Vagina (tissue), 2 donors: ENCODE results near the gene ADGRG7. TPM values are rescaled to one million over a fixed set of nuclear protein-coding genes. Genes with fewer than 3 reads are reported as not detected.
"Not testable (repeated sequence)": the region's sequence is repeated elsewhere in the genome, so short reads cannot be mapped to it uniquely, and the experiment has no call there.

Experiments
- DNase-seq, 2 donors: peaks; one replicate each; pipeline ENCODE4 v3.0.0-alpha.2; 2017; ENCODE audit errors: extremely low spot score in 2 of 2
- H3K27ac ChIP-seq: fragments of 200-600 bp; sonication (generic); one replicate; pipeline ENCODE4 v1.5.1; 2019
- H3K27me3 ChIP-seq: fragments of 200-600 bp; sonication (generic); one replicate; pipeline ENCODE4 v1.5.1; 2019
- H3K36me3 ChIP-seq, 2 donors: fragments of 200-600 bp; sonication (generic); one replicate each; pipeline ENCODE4 v1.5.1; 2017 to 2019
- H3K4me1 ChIP-seq: fragments of 200-600 bp; sonication (generic); one replicate; pipeline ENCODE4 v1.5.1; 2019
- H3K4me3 ChIP-seq, 2 donors: fragments of 200-600 bp; sonication (generic); 1 replicate in 1 of 2; 2 replicates in 1 of 2; pipeline ENCODE4 v1.5.1; 2016 to 2019
- H3K9me3 ChIP-seq: fragments of 200-600 bp; sonication (generic); one replicate; pipeline ENCODE4 v1.5.1; 2019
- POLR2A ChIP-seq, 2 donors: fragments of 450-650 bp; IDR thresholded peaks; one replicate each; pipeline ENCODE4 v1.6.1; 2017; ENCODE audit warnings: antibody characterized with exemption in 2 of 2, mild to moderate bottlenecking in 2 of 2, moderate library complexity in 2 of 2
- POLR2AphosphoS5 ChIP-seq, 2 donors: sonication (generic); formaldehyde crosslinking; IDR thresholded peaks; one replicate each; pipeline ENCODE4 v1.9.0; 2017; ENCODE audit warnings: antibody characterized with exemption in 2 of 2, mild to moderate bottlenecking in 2 of 2, low read depth in 1 of 2; ENCODE audit not compliant: insufficient read depth in 1 of 2
- intact Hi-C: fragments of 100-400 bp; cut with DNase I; formaldehyde crosslinking; loops from one replicate; pipeline ENCODE4 v1.15.1; 2023
- total RNA-seq: library from RNA; depleted of rRNA; stranded (reverse); fragments of >200 nt; gene quantifications from one replicate; pipeline ENCODE4 v1.2.3, GENCODE V29; 2016
- TF ChIP-seq, protein P1 (sequence below), 3 experiments: fragments of 450-650 bp in 2 of 3; fragments of 200-600 bp in 1 of 3; sonication (generic) in 1 of 3; IDR thresholded peaks; one replicate each; pipeline ENCODE4 v1.5.1; 2017 to 2019; ENCODE audit warnings: antibody characterized with exemption in 3 of 3, mild to moderate bottlenecking in 2 of 3, moderate library complexity in 2 of 3

Gene ADGRG7
- total RNA-seq, 1 donor from 2014 or later, result not detected

DNA sequence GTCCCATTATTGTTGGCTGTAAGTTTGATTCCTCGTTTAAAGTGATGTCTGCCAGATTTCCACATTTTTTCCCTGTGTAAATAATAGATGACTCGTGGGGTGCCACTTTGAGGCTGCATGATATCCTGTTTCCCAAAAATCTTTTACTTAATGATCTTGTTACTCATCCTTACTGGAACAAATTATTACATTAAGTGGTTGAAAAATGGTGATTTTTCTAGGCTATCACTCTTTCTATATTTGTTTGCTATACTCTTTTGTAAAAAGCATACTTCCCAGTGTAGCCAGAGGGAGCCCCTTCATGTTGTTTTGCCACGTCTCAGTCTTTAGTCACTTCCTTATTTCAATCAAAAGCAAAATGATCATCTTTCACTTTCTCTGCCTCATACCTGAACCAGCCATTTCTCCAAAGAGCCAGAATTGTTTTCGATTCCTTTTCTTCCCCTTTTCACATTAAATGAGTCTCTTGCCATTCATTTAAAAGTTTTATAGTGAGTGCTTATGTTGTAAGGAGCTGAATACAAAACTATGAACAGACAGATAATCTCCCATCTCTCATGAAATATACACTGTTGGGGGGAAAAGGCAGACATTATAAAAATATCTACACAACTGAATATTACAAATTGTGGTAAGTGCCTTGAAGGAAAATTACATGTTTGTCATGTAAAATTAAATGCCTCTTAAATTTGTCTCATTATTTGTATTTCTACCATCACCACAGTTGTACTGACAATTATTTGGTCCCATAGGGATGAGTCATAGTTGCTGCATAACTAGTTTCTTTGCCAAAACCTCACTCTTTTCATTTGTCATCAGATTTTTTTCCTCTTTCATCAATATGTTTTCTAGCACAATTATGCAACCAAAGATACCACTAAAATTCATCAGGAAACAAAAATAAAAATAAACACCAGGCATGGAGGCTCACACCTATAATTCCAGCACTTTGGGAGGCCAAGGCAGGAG is 41.5 kb downstream of the ADGRG7 start:
- peak in 1 of 2 donors; percentile 31 for TF ChIP-seq POLR2AphosphoS5 (IDR thresholded peaks at IDR 0.05; ENCODE audit: insufficient read depth in 1 of 2, low read depth in 1 of 2)
- no peak for TF ChIP-seq POLR2A (IDR thresholded peaks at IDR 0.05)
- TF ChIP-seq, protein P1, sequence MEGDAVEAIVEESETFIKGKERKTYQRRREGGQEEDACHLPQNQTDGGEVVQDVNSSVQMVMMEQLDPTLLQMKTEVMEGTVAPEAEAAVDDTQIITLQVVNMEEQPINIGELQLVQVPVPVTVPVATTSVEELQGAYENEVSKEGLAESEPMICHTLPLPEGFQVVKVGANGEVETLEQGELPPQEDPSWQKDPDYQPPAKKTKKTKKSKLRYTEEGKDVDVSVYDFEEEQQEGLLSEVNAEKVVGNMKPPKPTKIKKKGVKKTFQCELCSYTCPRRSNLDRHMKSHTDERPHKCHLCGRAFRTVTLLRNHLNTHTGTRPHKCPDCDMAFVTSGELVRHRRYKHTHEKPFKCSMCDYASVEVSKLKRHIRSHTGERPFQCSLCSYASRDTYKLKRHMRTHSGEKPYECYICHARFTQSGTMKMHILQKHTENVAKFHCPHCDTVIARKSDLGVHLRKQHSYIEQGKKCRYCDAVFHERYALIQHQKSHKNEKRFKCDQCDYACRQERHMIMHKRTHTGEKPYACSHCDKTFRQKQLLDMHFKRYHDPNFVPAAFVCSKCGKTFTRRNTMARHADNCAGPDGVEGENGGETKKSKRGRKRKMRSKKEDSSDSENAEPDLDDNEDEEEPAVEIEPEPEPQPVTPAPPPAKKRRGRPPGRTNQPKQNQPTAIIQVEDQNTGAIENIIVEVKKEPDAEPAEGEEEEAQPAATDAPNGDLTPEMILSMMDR (IDR thresholded peaks at IDR 0.05), result no peak
- intact Hi-C loops, result no loop called here
- H3K27me3 ChIP-seq, result no peaks in the 10 kb centered on the region
- no peak for DNase-seq
- H3K36me3 ChIP-seq, result no peaks in the 10 kb centered on the region
- H3K27ac ChIP-seq, result peak overlapping the region; percentile 43
- no peaks in the 10 kb centered on the region for H3K9me3 ChIP-seq
- no peaks in the 10 kb centered on the region for H3K4me1 ChIP-seq
- peak overlapping the region in 1 of 2 donors; percentile 10 for H3K4me3 ChIP-seq

DNA sequence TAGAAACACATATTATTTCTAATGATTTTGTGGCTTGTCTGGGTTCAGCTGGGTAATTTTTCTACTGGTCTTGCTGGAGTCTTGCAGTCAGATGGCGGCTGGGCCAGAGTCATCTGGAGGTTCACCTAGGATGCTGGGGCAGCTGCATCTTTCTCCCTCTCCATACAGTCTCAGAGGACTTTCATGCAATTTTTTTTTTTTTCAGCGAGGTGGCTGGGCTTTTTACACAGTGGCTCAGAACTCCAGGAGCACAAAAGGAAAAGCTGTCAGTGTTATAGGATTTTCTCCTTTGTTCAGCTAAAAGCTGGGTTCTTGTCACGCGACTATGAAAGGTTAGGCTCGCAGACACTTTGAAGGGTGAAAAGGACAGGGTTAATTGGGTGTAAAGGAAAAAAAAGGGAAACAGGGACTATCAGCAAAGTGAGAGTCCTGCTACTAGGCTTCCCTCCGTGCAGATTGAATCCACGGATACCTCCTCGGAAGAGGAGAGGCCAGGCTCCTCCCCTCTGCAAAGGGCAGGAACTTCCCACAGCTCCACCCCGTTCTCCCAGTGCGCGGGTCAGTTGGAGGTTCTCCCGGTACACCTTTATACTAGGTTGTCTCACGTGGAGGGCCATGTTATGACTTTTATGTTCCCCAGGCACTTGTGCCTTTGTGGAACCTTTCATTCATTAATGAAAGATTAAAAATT is 44.3 kb downstream of the ADGRG7 start:
- H3K27ac ChIP-seq, result no peak overlapping the region
- no peaks in the 10 kb centered on the region for H3K27me3 ChIP-seq
- no peaks in the 10 kb centered on the region for H3K9me3 ChIP-seq
- intact Hi-C loops, result no loop called here
- no peaks in the 10 kb centered on the region for H3K4me1 ChIP-seq
- TF ChIP-seq POLR2AphosphoS5 (IDR thresholded peaks at IDR 0.05; ENCODE audit: insufficient read depth in 1 of 2, low read depth in 1 of 2) (no peak), POLR2A (IDR thresholded peaks at IDR 0.05) (no peak)
- TF ChIP-seq, protein P1 (IDR thresholded peaks at IDR 0.05), result no peak
- no peak overlapping the region for H3K4me3 ChIP-seq
- no peak for DNase-seq
- H3K36me3 ChIP-seq, result no peaks in the 10 kb centered on the region

DNA sequence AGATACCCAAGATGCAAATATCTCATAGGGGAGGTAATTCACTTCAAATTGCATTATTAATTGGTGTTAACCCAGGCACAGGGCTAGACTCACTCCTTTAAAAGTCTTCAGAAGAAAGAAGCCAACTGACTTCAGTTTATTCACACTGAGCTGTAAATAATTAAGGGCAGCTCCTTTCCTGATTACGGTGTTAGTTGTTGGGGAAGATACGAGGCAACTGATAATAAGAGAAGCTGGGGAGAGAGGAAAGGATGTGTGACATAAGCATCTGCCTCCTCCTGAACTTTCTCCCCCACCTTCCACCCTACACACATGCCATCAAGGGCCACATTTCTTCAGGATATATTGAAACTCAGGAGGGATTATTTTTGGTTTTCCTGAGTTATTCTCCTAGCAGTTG is 47.5 kb downstream of the ADGRG7 start:
- Histone ChIP-seq H3K4me3 (no peak overlapping the region), H3K9me3 (no peaks in the 10 kb centered on the region), H3K4me1 (no peaks in the 10 kb centered on the region), H3K27me3 (no peaks in the 10 kb centered on the region), H3K27ac (no peak overlapping the region), H3K36me3 (no peaks in the 10 kb centered on the region)
- intact Hi-C loops, result no loop called here
- no peak for DNase-seq
- TF ChIP-seq POLR2AphosphoS5 (IDR thresholded peaks at IDR 0.05; ENCODE audit: insufficient read depth in 1 of 2, low read depth in 1 of 2), result no peak
- TF ChIP-seq, protein P1 (IDR thresholded peaks at IDR 0.05), result no peak
- TF ChIP-seq POLR2A (IDR thresholded peaks at IDR 0.05), result no peak

DNA sequence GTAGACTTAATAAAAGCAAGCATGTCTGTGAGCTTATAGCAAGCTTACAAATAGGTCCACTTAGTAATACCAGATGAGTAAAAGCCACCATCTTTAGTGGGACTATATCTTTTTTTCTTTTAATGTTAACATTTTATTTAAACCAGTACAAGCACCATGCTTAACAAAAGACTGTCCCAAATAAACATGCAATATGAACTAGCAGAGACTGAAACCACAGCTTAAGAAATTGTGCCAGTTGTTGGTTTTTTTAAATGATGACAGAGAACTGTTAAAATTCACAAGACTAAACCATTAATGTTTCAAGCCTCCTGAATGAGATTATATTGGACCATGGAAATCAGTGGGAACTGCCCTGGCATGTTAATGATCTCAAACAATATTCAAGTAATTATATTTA is 51.9 kb downstream of the ADGRG7 start:
- H3K27me3 ChIP-seq, H3K9me3 ChIP-seq, DNase-seq, intact Hi-C loops, H3K27ac ChIP-seq, H3K36me3 ChIP-seq, H3K4me3 ChIP-seq, H3K4me1 ChIP-seq: not testable (repeated sequence)

DNA sequence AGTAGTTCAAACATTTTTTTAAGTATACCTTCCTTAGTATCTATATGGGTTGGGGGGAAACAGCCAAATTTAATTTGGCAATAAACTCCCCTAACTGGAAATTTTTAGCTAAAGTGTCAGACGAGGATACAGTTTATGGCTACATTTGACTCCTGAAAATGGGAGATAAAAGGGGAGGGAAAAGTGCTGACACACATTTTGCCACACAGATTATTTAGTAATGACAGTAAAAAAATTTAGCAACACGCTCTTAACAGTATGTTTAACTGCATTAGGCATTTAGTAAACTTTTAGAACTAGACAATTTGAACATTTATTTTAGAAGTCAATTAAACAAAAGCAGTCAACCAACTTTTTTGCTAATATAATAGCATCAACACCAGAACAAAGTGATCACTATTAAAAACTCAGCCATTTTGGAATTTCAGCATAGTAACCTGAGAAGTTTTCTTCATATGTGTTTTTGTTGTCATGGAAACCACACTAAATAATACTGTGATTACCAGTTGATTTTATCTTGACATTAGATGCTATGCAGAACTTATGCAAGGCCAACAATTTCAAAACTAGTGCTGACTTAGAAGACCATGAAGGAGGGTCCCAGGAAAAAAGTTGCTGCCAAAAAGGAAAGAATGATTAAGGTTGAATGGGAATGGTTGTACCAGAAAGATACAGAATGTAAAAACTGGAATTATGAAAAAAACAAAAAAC is 52.9 kb downstream of the ADGRG7 start:
- H3K36me3 ChIP-seq, result no peaks in the 10 kb centered on the region

More for the DNA sequence above, 52.9 kb downstream of the ADGRG7 start:
- intact Hi-C loops, result no loop called here
- no peaks in the 10 kb centered on the region for H3K4me1 ChIP-seq
- no peaks in the 10 kb centered on the region for H3K27me3 ChIP-seq
- H3K27ac ChIP-seq, result no peak overlapping the region
- no peak for DNase-seq
- H3K9me3 ChIP-seq, result no peaks in the 10 kb centered on the region
- TF ChIP-seq POLR2A (IDR thresholded peaks at IDR 0.05), result no peak
- TF ChIP-seq POLR2AphosphoS5 (IDR thresholded peaks at IDR 0.05; ENCODE audit: insufficient read depth in 1 of 2, low read depth in 1 of 2), result no peak
- TF ChIP-seq, protein P1 (IDR thresholded peaks at IDR 0.05), result no peak
- no peak overlapping the region for H3K4me3 ChIP-seq
